GM21423 (cell line): Measurements from ENCODE around the gene CFAP300.

ENCODE experiments used
- ATAC-seq: cut with Tn5 transposase; IDR thresholded peaks from one replicate; pipeline ENCODE4 v1.9.1; 2021; ENCODE audit warnings: mild to moderate bottlenecking, moderate library complexity; ENCODE audit not compliant: unreplicated experiment

Gene CFAP300

DNA sequence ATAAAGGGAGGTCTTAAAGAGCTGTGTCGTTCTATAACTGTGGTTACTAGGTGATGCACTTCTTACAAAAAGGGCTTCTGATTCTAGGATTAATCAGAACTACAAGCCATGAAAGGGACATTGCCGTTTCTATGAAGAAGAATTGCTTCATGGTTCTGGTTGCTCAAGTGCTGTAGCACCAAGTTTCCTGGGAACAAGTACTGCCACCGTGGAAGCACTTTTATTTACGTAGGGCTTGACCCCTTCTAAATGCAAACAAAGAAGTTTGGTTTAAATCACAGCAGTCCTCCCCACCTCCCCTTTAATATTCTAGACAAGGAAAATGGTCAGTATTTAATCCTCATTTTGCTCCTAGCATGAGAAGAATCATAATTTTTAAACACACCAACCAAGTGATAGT, 72.8 kb downstream of the CFAP300 start:
- no peak for ATAC-seq

DNA sequence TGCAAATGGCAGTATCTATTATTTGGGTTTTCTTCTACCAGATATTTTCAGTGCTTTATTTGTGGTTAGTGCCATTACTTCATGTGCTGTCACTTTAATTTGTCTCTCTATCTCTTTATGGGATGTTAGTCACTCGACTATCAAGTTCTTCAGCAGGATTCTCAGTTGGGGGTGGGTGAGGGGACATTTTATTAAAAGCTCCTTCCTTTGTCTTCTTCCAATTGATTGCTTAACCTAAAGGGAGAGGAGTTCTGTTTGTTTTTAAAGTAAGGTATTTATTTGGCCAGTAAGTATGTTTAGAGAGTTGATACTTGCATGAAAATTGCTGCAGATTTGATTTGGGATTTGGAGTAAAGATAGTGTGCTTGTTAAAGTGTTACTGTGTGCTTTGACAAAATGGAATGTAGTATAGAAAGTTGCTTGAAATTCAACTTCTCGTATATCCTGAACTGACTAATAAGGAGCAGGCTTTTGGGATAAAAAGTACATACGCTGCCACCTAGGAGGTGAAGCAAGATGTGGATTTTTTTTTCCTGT, 73.3 kb downstream of the CFAP300 start:
- ATAC-seq: no peak

DNA sequence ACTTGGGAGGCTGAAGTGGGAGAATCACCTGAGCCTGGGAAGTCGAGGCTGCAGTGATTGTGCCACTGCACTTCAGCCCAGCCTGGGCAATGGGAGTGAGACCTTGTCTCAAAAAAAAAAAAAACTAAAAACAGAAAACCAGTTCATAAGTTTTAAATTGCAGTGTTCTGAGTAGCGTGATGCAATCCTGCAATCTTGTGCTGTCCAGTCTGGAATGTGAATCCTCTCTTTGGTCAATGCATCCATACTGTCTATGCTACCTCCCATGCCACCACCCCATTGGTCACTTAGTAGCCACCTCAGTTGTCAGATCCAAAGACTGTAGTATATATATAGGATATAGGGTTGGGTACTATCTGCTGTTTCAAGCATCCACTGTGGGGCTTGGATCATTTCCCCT, 74.1 kb downstream of the CFAP300 start:
- ATAC-seq: no peak
